Measurements from ENCODE around the gene MED8.

GRCh38 chr1:43350976-43351375 lies 38.6 kb downstream of the MED8 start:
- TF ChIP-seq YY1 (IDR thresholded peaks at IDR 0.05; ENCODE audit: insufficient read depth, insufficient read length) (no peak), SUZ12 (IDR thresholded peaks at IDR 0.05; ENCODE audit: extremely low read depth, insufficient read depth, insufficient read length) (no peak), ZNF274 (IDR thresholded peaks at IDR 0.05; ENCODE audit: low read depth, low read length) (no peak)
